ENCODE measurements around the gene SIRT5. TPM values are rescaled to one million over a fixed set of nuclear protein-coding genes. Genes with fewer than 3 reads are reported as not detected.

The SIRT5 gene
- total RNA-seq, 1 experiment from 2014 or later = 14.3 TPM

GRCh38 chr6:13541496-13541895 lies 32.9 kb upstream of the SIRT5 start:
- H3K27me3 Mint-ChIP-seq (ENCODE audit: low read depth) = no peaks in the 10 kb centered on the region
- H3K56ac ChIP-seq (ENCODE audit: insufficient read length, low read depth, low read length) = no peak overlapping the region
- no peak overlapping the region for H2AK5ac ChIP-seq (ENCODE audit: insufficient read length, low read length)
- H4K91ac ChIP-seq (ENCODE audit: insufficient read length, low read depth, low read length) = no peak overlapping the region
- H3K4ac ChIP-seq (ENCODE audit: low read depth, low read length) = no peak overlapping the region
- H3K23me2 ChIP-seq (ENCODE audit: insufficient read length, low read depth, low read length, poor library complexity, severe bottlenecking) = no peaks in the 10 kb centered on the region
- H3K27ac Mint-ChIP-seq = no peak overlapping the region
- no peak overlapping the region for H3K18ac ChIP-seq (ENCODE audit: insufficient read length, low read depth, low read length)
- no CpG with 5 or more reads among the region's 35 CpGs for WGBS (ENCODE audit: extremely low coverage, insufficient read length, low lambda C conversion rate)
- no peak overlapping the region for H3K14ac ChIP-seq (ENCODE audit: insufficient read depth, low read length)
- no peaks in the 10 kb centered on the region for H3K27me3 ChIP-seq (ENCODE audit: insufficient read depth, low read length)
- H3K4me2 ChIP-seq (ENCODE audit: insufficient read depth, insufficient read length, low read length) = no peak overlapping the region
- no peak overlapping the region for H2BK20ac ChIP-seq (ENCODE audit: low read depth, low read length, poor library complexity, severe bottlenecking)
- no peak overlapping the region for H2AFZ ChIP-seq (ENCODE audit: low read length)
- H2BK120ac ChIP-seq (ENCODE audit: low read depth, low read length, poor library complexity, severe bottlenecking) = no peak overlapping the region
- H3T11ph ChIP-seq (ENCODE audit: low read length) = no peak overlapping the region
- no peak overlapping the region for H2BK15ac ChIP-seq (ENCODE audit: low read depth, low read length)
- H4K5ac ChIP-seq (ENCODE audit: insufficient read length, low read depth, low read length) = no peak overlapping the region
- peaks cover 7 to 10% of the 10 kb centered on the region in 2 experiments for H3K9me3 Mint-ChIP-seq
- peaks cover 36 to 38% of the 10 kb centered on the region in 2 experiments for H3K4me1 Mint-ChIP-seq
- no peak overlapping the region for H3K27ac ChIP-seq (ENCODE audit: insufficient read length, low read depth, low read length)
- no peak overlapping the region for H3K23ac ChIP-seq (ENCODE audit: insufficient read length, low read depth, low read length)
- no peak overlapping the region for H3K4me3 Mint-ChIP-seq
- H3K9me3 ChIP-seq (ENCODE audit: control insufficient read depth, low read depth, low read length) = no peaks in the 10 kb centered on the region
- DNase-seq = no peak
- no peak overlapping the region for H3K9ac ChIP-seq (ENCODE audit: extremely low read depth, insufficient read length, low read length)
- peaks cover 3% of the 10 kb centered on the region; the same call in 1 of the 2 replicates for H3K4me1 ChIP-seq (ENCODE audit: insufficient read depth, low read length)
- H4K8ac ChIP-seq (replicated peaks; ENCODE audit: insufficient read length, low read depth, low read length) = no peak overlapping the region
- no peak overlapping the region for H2BK5ac ChIP-seq (ENCODE audit: insufficient read length, low read length)
- H4K20me1 ChIP-seq (ENCODE audit: control insufficient read depth, insufficient read depth, insufficient read length) = no peaks in the 10 kb centered on the region
- TF ChIP-seq CTCF (conservative IDR thresholded peaks at IDR 0.05) = no peak
- H3K79me1 ChIP-seq (ENCODE audit: insufficient read depth, low read depth, low read length, poor library complexity, severe bottlenecking) = no peaks in the 10 kb centered on the region
- H2BK12ac ChIP-seq (ENCODE audit: insufficient read length, low read depth, low read length) = no peak overlapping the region
- H3K79me2 ChIP-seq (ENCODE audit: insufficient read depth, low read length) = no peaks in the 10 kb centered on the region
- H3K36me3 Mint-ChIP-seq (ENCODE audit: insufficient read depth in 1 of 3, low read depth in 3 of 3) = peaks cover 0 to 12% (median 0%) of the 10 kb centered on the region in 3 experiments; a peak in 2 of 7 replicates
